Stomach smooth muscle (tissue), 2 donors: ENCODE data around the gene OLFML3.
A peak's percentile ranks its signal among the peaks of the same experiment; 100 is the strongest.

Source experiments
- H3K27ac ChIP-seq: one replicate; pipeline ENCODE4 v1.7.0; 2013; ENCODE audit warnings: mild to moderate bottlenecking, low read length, inconsistent platforms
- H3K27me3 ChIP-seq, 2 donors: one replicate each; pipeline ENCODE4 v1.7.0; 2013; ENCODE audit warnings: low read length in 2 of 2; ENCODE audit not compliant: insufficient read depth in 2 of 2, control insufficient read depth in 1 of 2
- H3K36me3 ChIP-seq, 2 donors: one replicate each; pipeline ENCODE4 v1.7.0; 2013; ENCODE audit warnings: low read length in 2 of 2; ENCODE audit not compliant: control insufficient read depth in 2 of 2, insufficient read depth in 2 of 2
- H3K4me1 ChIP-seq: one replicate; pipeline ENCODE4 v1.7.0; 2013; ENCODE audit warnings: low read length; ENCODE audit not compliant: control insufficient read depth, insufficient read depth
- H3K4me3 ChIP-seq, 2 donors: one replicate each; pipeline ENCODE4 v1.7.0; 2013; ENCODE audit warnings: low read length in 2 of 2
- H3K9ac ChIP-seq, 2 donors: one replicate each; pipeline ENCODE4 v1.7.0; 2013; ENCODE audit warnings: low read length in 2 of 2, mild to moderate bottlenecking in 1 of 2
- H3K9me3 ChIP-seq, 2 donors: one replicate each; pipeline ENCODE4 v1.7.0; 2013; ENCODE audit warnings: low read length in 2 of 2; ENCODE audit not compliant: control insufficient read depth in 2 of 2
- donor health status: healthy.
- donor health status: Pancreatic carcinoma.

The OLFML3 gene

GRCh38 chr1:113978863-113979702 is at the start of gene OLFML3:
TSS of gene OLFML3 (plus strand) at chr1:113979474. CDS start at chr1:113979517, 43 bp downstream.
- Histone ChIP-seq H3K27ac (peak within 1 kb of the TSS; percentile 95), H3K9me3 (no peaks in the 10 kb centered on the region), H3K9ac (peak within 1 kb of the TSS; percentile 62 to 93), H3K27me3 (no peaks in the 10 kb centered on the region), H3K36me3 (peaks cover 0 to 8% of the 10 kb centered on the region in 2 donors), H3K4me3 (peak within 1 kb of the TSS; percentile 53 to 81), H3K4me1 (peaks cover 63% of the 10 kb centered on the region)

GRCh38 chr1:113929750-113930498 is 49.4 kb upstream of the OLFML3 start:
- Histone ChIP-seq H3K4me1 (peaks cover 10% of the 10 kb centered on the region), H3K27me3 (no peaks in the 10 kb centered on the region), H3K36me3 (no peaks in the 10 kb centered on the region), H3K9ac (peak overlapping the region; percentile 73 to 93), H3K27ac (peak overlapping the region; percentile 97), H3K4me3 (peak overlapping the region; percentile 65 to 98), H3K9me3 (no peaks in the 10 kb centered on the region)

- Histone ChIP-seq H3K9ac (peak overlapping the region; percentile 73 to 93), H3K4me1 (peaks cover 10% of the 10 kb centered on the region), H3K36me3 (no peaks in the 10 kb centered on the region), H3K9me3 (no peaks in the 10 kb centered on the region), H3K27ac (peak overlapping the region; percentile 97), H3K27me3 (no peaks in the 10 kb centered on the region), H3K4me3 (peak overlapping the region; percentile 65 to 98)
Observed at GRCh38 chr1:113930499-113931161, 48.6 kb upstream of the OLFML3 start.

GRCh38 chr1:113931451-113931851 is 47.8 kb upstream of the OLFML3 start:
- Histone ChIP-seq H3K4me3 (peak overlapping the region; percentile 65 to 98), H3K36me3 (no peaks in the 10 kb centered on the region), H3K9me3 (no peaks in the 10 kb centered on the region), H3K27ac (peak overlapping the region; percentile 97), H3K9ac (peak overlapping the region in 1 of 2 donors; percentile 73), H3K4me1 (peaks cover 10% of the 10 kb centered on the region), H3K27me3 (no peaks in the 10 kb centered on the region)

- Histone ChIP-seq H3K36me3 (no peaks in the 10 kb centered on the region), H3K4me1 (peaks cover 5% of the 10 kb centered on the region), H3K4me3 (no peak overlapping the region), H3K9me3 (no peaks in the 10 kb centered on the region), H3K27ac (no peak overlapping the region), H3K9ac (no peak overlapping the region), H3K27me3 (no peaks in the 10 kb centered on the region)
Observed at GRCh38 chr1:113934006-113934405, 45.3 kb upstream of the OLFML3 start.

- H3K4me1 ChIP-seq, result peaks cover 5% of the 10 kb centered on the region
- no peak overlapping the region for H3K4me3 ChIP-seq
- H3K36me3 ChIP-seq, result no peaks in the 10 kb centered on the region
- no peaks in the 10 kb centered on the region for H3K27me3 ChIP-seq
- H3K9ac ChIP-seq, result no peak overlapping the region
- no peaks in the 10 kb centered on the region for H3K9me3 ChIP-seq
- H3K27ac ChIP-seq, result no peak overlapping the region
Observed at GRCh38 chr1:113934511-113935055, 44.7 kb upstream of the OLFML3 start.

- Histone ChIP-seq H3K27ac (no peak overlapping the region), H3K27me3 (no peaks in the 10 kb centered on the region), H3K9me3 (no peaks in the 10 kb centered on the region), H3K4me1 (peaks cover 5% of the 10 kb centered on the region), H3K36me3 (no peaks in the 10 kb centered on the region), H3K9ac (no peak overlapping the region), H3K4me3 (no peak overlapping the region)
Observed at GRCh38 chr1:113935176-113935575, 44.1 kb upstream of the OLFML3 start.

- Histone ChIP-seq H3K27me3 (no peaks in the 10 kb centered on the region), H3K4me1 (peaks cover 5% of the 10 kb centered on the region), H3K27ac (no peak overlapping the region), H3K9me3 (no peaks in the 10 kb centered on the region), H3K9ac (no peak overlapping the region), H3K36me3 (peaks cover 6% of the 10 kb centered on the region in 2 donors), H3K4me3 (no peak overlapping the region)
Observed at GRCh38 chr1:113935970-113936369, 43.3 kb upstream of the OLFML3 start.

GRCh38 chr1:113937146-113937545 is 42.1 kb upstream of the OLFML3 start:
- Histone ChIP-seq H3K9me3 (no peaks in the 10 kb centered on the region), H3K27ac (no peak overlapping the region), H3K4me3 (no peak overlapping the region), H3K36me3 (peaks cover 10 to 11% of the 10 kb centered on the region in 2 donors), H3K9ac (no peak overlapping the region), H3K4me1 (peaks cover 5% of the 10 kb centered on the region), H3K27me3 (no peaks in the 10 kb centered on the region)

- H3K4me1 ChIP-seq, result peaks cover 3% of the 10 kb centered on the region
- peaks cover 10 to 11% of the 10 kb centered on the region in 2 donors for H3K36me3 ChIP-seq
- no peak overlapping the region for H3K9ac ChIP-seq
- H3K9me3 ChIP-seq, result no peaks in the 10 kb centered on the region
- H3K4me3 ChIP-seq, result no peak overlapping the region
- no peaks in the 10 kb centered on the region for H3K27me3 ChIP-seq
- H3K27ac ChIP-seq, result no peak overlapping the region
Observed at GRCh38 chr1:113938192-113938591, 41.1 kb upstream of the OLFML3 start.
